NCI-H146 treated with DMSO at 0.1 percent for 48 hours (cell line): ENCODE data around the gene PTGER3.
A peak's percentile ranks its signal among the peaks of the same experiment; 100 is the strongest.
"Not testable (repeated sequence)": the region's sequence is repeated elsewhere in the genome, so short reads cannot be mapped to it uniquely, and the experiment has no call there.

Source experiments
- DNase-seq: peaks from one replicate; lab custom pipeline; 2025; ENCODE audit not compliant: unreplicated experiment; lab: John Stamatoyannopoulos, UW

PTGER3 gene

GRCh38 chr1:71014178-71014579 is 33.4 kb downstream of the PTGER3 start:
- DNase-seq: no peak

- DNase-seq: no peak
Observed at GRCh38 chr1:71002709-71003475, 44.7 kb downstream of the PTGER3 start.

- no peak for DNase-seq
Observed at GRCh38 chr1:71001624-71002023, 46.0 kb downstream of the PTGER3 start.

- no peak for DNase-seq
Observed at GRCh38 chr1:70997793-70998192, 49.8 kb downstream of the PTGER3 start.

- DNase-seq: no peak
Observed at GRCh38 chr1:70994753-70995268, 52.8 kb downstream of the PTGER3 start.

- DNase-seq: no peak
Observed at GRCh38 chr1:70993798-70994197, 53.8 kb downstream of the PTGER3 start.

- DNase-seq: no peak
Observed at GRCh38 chr1:70992521-70992920, 55.1 kb downstream of the PTGER3 start.

GRCh38 chr1:70990469-70991253 is 57.0 kb downstream of the PTGER3 start:
- DNase-seq: peak; percentile 62

- no peak for DNase-seq
Observed at GRCh38 chr1:70987497-70987896, 60.1 kb downstream of the PTGER3 start.

- DNase-seq: not testable (repeated sequence)
Observed at GRCh38 chr1:70985776-70986225, 61.8 kb downstream of the PTGER3 start.

GRCh38 chr1:70985278-70985677 is 62.3 kb downstream of the PTGER3 start:
- not testable (repeated sequence) for DNase-seq

GRCh38 chr1:70980361-70980760 is 67.3 kb downstream of the PTGER3 start:
- no peak for DNase-seq

- no peak for DNase-seq
Observed at GRCh38 chr1:70979881-70980280, 67.7 kb downstream of the PTGER3 start.

- DNase-seq: no peak
Observed at GRCh38 chr1:70979313-70979712, 68.3 kb downstream of the PTGER3 start.

- DNase-seq: no peak
Observed at GRCh38 chr1:70978623-70979022, 69.0 kb downstream of the PTGER3 start.

- DNase-seq: no peak
Observed at GRCh38 chr1:70977575-70977974, 70.0 kb downstream of the PTGER3 start.

GRCh38 chr1:70977041-70977440 is 70.6 kb downstream of the PTGER3 start:
- no peak for DNase-seq

- DNase-seq: no peak
Observed at GRCh38 chr1:70973754-70974153, 73.9 kb downstream of the PTGER3 start.

GRCh38 chr1:70970407-70970806 is 77.2 kb downstream of the PTGER3 start:
- no peak for DNase-seq

- no peak for DNase-seq
Observed at GRCh38 chr1:70966018-70966638, 81.5 kb downstream of the PTGER3 start.

GRCh38 chr1:70963374-70963773 is 84.2 kb downstream of the PTGER3 start:
- DNase-seq: no peak
